MM.1S (cell line): ENCODE results near the gene CNTN1.

ENCODE experiments used
- EZH2 ChIP-seq: fragments of 300-600 bp; sonication (generic); optimal IDR thresholded peaks from 2 replicates; pipeline ENCODE3; 2017; ENCODE audit warnings: low read depth, mild to moderate bottlenecking, antibody characterized with exemption, low read length, mixed read lengths
- EZH2phosphoT487 ChIP-seq: fragments of 300-600 bp; sonication (generic); IDR thresholded peaks from 2 replicates; pipeline ENCODE4 v1.6.1; 2018; ENCODE audit warnings: antibody characterized with exemption, low read length
- TF ChIP-seq, protein P1 (sequence below): fragments of 300-600 bp; sonication (generic); IDR thresholded peaks from 2 replicates; pipeline ENCODE4 v1.5.1; 2016; ENCODE audit warnings: antibody characterized with exemption, low read length, mixed read lengths

DNA sequence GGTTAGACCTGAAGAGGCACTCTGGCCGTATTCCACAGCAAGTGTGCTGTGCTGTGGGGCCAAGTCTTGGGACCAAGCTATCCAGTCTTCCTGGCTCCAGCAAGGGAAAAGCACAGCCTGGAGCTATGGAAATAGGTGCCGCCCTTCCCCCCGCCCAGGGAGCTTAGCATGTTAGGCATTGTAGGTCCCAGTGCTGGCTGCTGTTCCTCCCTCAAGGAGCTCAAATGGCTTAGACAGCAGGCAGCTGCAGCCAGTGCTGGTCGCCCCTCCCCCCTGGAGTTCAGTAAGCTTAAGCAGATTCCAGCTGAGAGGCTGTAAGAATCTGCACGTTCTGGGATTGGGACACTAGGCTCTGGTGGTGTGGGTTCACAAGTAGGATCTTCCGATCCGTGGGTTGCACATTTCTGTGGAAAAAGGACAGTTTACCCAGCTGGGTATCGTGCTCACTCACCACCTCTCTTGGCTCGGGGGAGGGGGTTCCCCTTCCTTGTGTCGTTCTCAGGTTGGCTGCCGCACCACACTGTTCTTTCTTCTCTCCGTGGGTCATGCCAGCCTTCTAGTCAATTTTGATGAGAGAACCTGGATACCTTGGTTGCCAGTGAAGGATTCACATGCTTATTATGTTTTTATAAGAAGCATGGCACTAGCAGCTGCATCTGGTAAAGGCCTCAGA, 127.3 kb downstream of the CNTN1 start:
- TF ChIP-seq, protein P1, sequence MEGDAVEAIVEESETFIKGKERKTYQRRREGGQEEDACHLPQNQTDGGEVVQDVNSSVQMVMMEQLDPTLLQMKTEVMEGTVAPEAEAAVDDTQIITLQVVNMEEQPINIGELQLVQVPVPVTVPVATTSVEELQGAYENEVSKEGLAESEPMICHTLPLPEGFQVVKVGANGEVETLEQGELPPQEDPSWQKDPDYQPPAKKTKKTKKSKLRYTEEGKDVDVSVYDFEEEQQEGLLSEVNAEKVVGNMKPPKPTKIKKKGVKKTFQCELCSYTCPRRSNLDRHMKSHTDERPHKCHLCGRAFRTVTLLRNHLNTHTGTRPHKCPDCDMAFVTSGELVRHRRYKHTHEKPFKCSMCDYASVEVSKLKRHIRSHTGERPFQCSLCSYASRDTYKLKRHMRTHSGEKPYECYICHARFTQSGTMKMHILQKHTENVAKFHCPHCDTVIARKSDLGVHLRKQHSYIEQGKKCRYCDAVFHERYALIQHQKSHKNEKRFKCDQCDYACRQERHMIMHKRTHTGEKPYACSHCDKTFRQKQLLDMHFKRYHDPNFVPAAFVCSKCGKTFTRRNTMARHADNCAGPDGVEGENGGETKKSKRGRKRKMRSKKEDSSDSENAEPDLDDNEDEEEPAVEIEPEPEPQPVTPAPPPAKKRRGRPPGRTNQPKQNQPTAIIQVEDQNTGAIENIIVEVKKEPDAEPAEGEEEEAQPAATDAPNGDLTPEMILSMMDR, result no peak
- no peak for TF ChIP-seq EZH2phosphoT487
- no peak for TF ChIP-seq EZH2
